WTC11 (cell line): Measurements from ENCODE around the gene HVCN1.

Source experiments
- CREB1 ChIP-seq: sonication (generic); formaldehyde crosslinking; IDR thresholded peaks from 2 replicates; pipeline ENCODE4 v1.8.0; 2023; ENCODE audit warnings: mild to moderate bottlenecking, missing genetic modification reagents
- CTCF ChIP-seq: fragments of 200-600 bp; IDR thresholded peaks from 2 replicates; pipeline ENCODE4 v1.8.0; 2022; ENCODE audit warnings: antibody characterized with exemption
- KAT7 ChIP-seq: sonication (generic); formaldehyde crosslinking; IDR thresholded peaks from 2 replicates; pipeline ENCODE4 v1.8.1; 2023; ENCODE audit warnings: missing genetic modification reagents, mild to moderate bottlenecking, borderline replicate concordance
- NFYB ChIP-seq: sonication (generic); formaldehyde crosslinking; conservative IDR thresholded peaks from 2 replicates; pipeline ENCODE4 v1.8.0; 2022; ENCODE audit warnings: low read depth, missing genetic modification reagents
- USF2 ChIP-seq: sonication (generic); formaldehyde crosslinking; IDR thresholded peaks from 2 replicates; pipeline ENCODE4 v1.8.1; 2023; ENCODE audit warnings: mild to moderate bottlenecking, missing genetic modification reagents, moderate library complexity
- ZNF281 ChIP-seq: sonication (generic); formaldehyde crosslinking; IDR thresholded peaks from 2 replicates; pipeline ENCODE4 v1.8.0; 2023; ENCODE audit warnings: mild to moderate bottlenecking, missing genetic modification reagents
- TF ChIP-seq, protein P1 (sequence below): sonication (generic); formaldehyde crosslinking; IDR thresholded peaks from 2 replicates; pipeline ENCODE4 v1.8.0; 2022; ENCODE audit warnings: mild to moderate bottlenecking, missing genetic modification reagents

- TF ChIP-seq CTCF (no peak), CREB1 (CRISPR knock-in tag) (no peak), KAT7 (CRISPR knock-in tag) (no peak), NFYB (CRISPR knock-in tag) (no peak), USF2 (no peak), ZNF281 (CRISPR knock-in tag) (no peak)
- TF ChIP-seq, protein P1, sequence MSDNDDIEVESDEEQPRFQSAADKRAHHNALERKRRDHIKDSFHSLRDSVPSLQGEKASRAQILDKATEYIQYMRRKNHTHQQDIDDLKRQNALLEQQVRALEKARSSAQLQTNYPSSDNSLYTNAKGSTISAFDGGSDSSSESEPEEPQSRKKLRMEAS = no peak
Measured at GRCh38 chr12:110726028-110726427, 37.1 kb upstream of the HVCN1 start.
